C4-2B (cell line): ENCODE measurements around the gene CYGB.

Source experiments
- H3K27ac ChIP-seq: fragments of 450-650 bp; 2 replicates; pipeline ENCODE4 v1.5.1; 2017
- ZFX ChIP-seq: fragments of 450-650 bp; IDR thresholded peaks from 2 replicates; pipeline ENCODE4 v1.6.1; 2017
- TF ChIP-seq, protein P1 (sequence below): fragments of 450-650 bp; conservative IDR thresholded peaks from 2 replicates; pipeline ENCODE4 v1.5.1; 2017; ENCODE audit warnings: mild to moderate bottlenecking

CYGB gene

GRCh38 chr17:76537578-76538280 lies at the start of gene CYGB:
Gene CYGB (minus strand): TSS chr17:76537709. CDS start chr17:76537542, 167 bp downstream.
- no peak for TF ChIP-seq ZFX
- TF ChIP-seq, protein P1, sequence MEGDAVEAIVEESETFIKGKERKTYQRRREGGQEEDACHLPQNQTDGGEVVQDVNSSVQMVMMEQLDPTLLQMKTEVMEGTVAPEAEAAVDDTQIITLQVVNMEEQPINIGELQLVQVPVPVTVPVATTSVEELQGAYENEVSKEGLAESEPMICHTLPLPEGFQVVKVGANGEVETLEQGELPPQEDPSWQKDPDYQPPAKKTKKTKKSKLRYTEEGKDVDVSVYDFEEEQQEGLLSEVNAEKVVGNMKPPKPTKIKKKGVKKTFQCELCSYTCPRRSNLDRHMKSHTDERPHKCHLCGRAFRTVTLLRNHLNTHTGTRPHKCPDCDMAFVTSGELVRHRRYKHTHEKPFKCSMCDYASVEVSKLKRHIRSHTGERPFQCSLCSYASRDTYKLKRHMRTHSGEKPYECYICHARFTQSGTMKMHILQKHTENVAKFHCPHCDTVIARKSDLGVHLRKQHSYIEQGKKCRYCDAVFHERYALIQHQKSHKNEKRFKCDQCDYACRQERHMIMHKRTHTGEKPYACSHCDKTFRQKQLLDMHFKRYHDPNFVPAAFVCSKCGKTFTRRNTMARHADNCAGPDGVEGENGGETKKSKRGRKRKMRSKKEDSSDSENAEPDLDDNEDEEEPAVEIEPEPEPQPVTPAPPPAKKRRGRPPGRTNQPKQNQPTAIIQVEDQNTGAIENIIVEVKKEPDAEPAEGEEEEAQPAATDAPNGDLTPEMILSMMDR, result no peak
- no peak within 1 kb of the TSS for H3K27ac ChIP-seq

- no peak overlapping the region for H3K27ac ChIP-seq
- TF ChIP-seq, protein P1, result no peak
- no peak for TF ChIP-seq ZFX
These were observed 49.4 kb upstream of the CYGB start for GRCh38 chr17:76586741-76587487.

GRCh38 chr17:76585649-76586593 lies 48.4 kb upstream of the CYGB start, which contains the start of gene ST6GALNAC2:
Gene ST6GALNAC2 (minus strand): TSS chr17:76585860. CDS start chr17:76585808, 52 bp downstream.
- TF ChIP-seq, protein P1, result no peak; the same call in 1 of the 2 replicates
- TF ChIP-seq ZFX, result no peak
- H3K27ac ChIP-seq, result peak within 1 kb of the TSS; percentile 3; the same call in 1 of the 2 replicates

DNA sequence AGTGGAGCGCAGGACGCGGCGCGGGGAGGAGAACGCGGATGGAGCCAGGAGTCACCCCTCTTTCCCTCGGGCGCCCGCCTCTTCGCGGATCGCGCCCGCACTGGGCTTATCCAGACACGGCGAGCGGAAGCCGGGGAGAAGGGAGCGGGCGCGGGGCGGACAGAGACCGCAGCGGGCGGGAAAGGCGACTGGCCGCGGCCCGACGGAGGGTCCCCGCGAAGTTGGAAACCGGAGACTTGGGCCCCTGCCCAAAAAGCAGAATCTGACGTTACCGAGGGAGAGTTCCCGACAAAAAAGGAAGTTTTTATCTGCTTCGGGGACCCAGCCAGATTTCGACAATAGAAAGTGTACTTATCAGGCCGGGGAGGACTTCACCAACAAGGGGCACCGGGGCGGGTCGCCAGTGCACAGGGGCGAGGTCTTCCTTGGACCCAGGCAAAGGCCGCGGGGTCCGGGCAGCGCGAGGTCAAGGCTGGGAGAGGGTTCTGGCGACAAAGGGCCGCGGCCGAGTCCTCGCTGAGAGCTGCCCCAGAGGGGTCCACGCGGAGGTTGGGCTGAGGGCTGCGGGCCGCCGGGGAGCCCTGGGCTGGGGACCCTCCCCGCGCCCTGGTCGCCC lies 47.6 kb upstream of the CYGB start:
- TF ChIP-seq, protein P1, result no peak
- TF ChIP-seq ZFX, result no peak
- no peak overlapping the region; the same call in 1 of the 2 replicates for H3K27ac ChIP-seq

DNA sequence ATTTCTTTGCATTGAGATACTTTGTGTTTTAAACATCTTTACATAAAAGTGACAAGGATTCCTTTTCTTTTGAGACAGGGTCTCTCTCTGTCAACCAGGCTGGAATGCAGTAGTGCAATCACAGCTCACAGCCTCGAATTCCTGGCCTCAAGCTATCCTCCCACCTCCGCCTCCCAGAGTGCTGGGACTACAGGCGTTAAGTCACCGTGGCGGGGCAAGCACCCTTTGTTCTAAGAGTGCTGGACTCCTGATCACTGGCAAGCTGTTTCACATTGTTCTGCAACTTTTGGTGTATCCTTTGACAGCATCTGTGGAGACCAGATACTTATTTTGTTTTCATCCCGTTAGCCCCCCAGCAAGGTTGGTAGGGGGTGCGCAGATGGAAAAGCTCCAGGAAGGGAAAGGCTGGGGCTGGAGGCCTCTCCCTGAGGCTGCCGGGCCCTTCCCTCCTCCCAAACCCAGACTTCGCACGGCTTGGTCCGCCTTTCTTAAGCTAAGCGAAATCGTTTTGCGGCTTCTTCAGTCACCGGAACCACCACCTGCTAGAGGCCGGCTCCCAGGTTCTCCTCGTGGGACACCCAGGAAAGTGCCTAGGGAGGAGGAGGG lies 47.0 kb upstream of the CYGB start:
- no peak for TF ChIP-seq ZFX
- TF ChIP-seq, protein P1, result no peak
- no peak overlapping the region for H3K27ac ChIP-seq

- H3K27ac ChIP-seq, result no peak overlapping the region
- TF ChIP-seq, protein P1, result no peak
- no peak for TF ChIP-seq ZFX
These were observed 45.2 kb upstream of the CYGB start for GRCh38 chr17:76582660-76583059.
